WTC11 (cell line): Measurements from ENCODE around the gene OR10T2.

Source experiments
- CBFB ChIP-seq: sonication (generic); formaldehyde crosslinking; IDR thresholded peaks from 2 replicates; pipeline ENCODE4 v1.8.1; 2022; ENCODE audit warnings: mild to moderate bottlenecking, low read depth, missing genetic modification reagents
- SP1 ChIP-seq: sonication (generic); formaldehyde crosslinking; conservative IDR thresholded peaks from 2 replicates; pipeline ENCODE4 v1.8.1; 2022; ENCODE audit warnings: missing genetic modification reagents
- TF ChIP-seq, protein P1 (sequence below): sonication (generic); formaldehyde crosslinking; IDR thresholded peaks from 2 replicates; pipeline ENCODE4 v1.8.1; 2023; ENCODE audit warnings: mild to moderate bottlenecking, missing genetic modification reagents, moderate library complexity

DNA sequence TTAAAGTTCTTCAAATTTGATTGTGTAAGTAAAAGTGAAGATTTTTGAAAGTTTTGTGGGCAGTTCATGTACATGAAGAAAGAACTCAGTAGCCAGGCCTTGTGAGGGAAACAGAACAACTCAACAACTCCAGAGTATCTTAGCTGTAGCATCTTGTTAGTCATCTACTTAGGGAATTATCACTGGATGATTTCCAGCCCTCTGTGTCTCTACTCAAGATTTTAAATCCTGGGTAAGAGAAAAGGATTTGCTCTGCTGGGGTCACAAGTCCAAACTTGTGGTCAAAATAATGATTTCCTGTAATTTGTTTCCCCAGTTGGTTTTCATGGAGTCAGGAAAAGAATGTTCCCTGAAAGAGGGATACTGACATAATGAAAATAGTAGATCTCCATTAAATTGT, 8.2 kb downstream of the OR10T2 start:
- TF ChIP-seq, protein P1, sequence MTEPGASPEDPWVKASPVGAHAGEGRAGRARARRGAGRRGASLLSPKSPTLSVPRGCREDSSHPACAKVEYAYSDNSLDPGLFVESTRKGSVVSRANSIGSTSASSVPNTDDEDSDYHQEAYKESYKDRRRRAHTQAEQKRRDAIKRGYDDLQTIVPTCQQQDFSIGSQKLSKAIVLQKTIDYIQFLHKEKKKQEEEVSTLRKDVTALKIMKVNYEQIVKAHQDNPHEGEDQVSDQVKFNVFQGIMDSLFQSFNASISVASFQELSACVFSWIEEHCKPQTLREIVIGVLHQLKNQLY: no peak
- TF ChIP-seq SP1 (CRISPR knock-in tag): no peak
- no peak for TF ChIP-seq CBFB
